Panc1 (cell line): ENCODE data around the gene TMPRSS15.

Experiments
- CTCF ChIP-seq: fragments of 450-650 bp; IDR thresholded peaks from 2 replicates; pipeline ENCODE4 v1.5.1; 2017; ENCODE audit warnings: mild to moderate bottlenecking
- TCF7L2 ChIP-seq: IDR thresholded peaks from 2 replicates; pipeline ENCODE4 v1.6.1; 2011; ENCODE audit warnings: mild to moderate bottlenecking, low read depth, low read length, inconsistent platforms

GRCh38 chr21:18451670-18452069 lies 48.1 kb upstream of the TMPRSS15 start:
- TF ChIP-seq TCF7L2 (no peak), CTCF (no peak)
